LNCAP (cell line): ENCODE data around the gene SLC12A9.

Source experiments
- TF ChIP-seq, protein P1 (sequence below): fragments of 450-650 bp; IDR thresholded peaks from 2 replicates; pipeline ENCODE4 v1.5.1; 2017; ENCODE audit warnings: mild to moderate bottlenecking

Gene SLC12A9

DNA sequence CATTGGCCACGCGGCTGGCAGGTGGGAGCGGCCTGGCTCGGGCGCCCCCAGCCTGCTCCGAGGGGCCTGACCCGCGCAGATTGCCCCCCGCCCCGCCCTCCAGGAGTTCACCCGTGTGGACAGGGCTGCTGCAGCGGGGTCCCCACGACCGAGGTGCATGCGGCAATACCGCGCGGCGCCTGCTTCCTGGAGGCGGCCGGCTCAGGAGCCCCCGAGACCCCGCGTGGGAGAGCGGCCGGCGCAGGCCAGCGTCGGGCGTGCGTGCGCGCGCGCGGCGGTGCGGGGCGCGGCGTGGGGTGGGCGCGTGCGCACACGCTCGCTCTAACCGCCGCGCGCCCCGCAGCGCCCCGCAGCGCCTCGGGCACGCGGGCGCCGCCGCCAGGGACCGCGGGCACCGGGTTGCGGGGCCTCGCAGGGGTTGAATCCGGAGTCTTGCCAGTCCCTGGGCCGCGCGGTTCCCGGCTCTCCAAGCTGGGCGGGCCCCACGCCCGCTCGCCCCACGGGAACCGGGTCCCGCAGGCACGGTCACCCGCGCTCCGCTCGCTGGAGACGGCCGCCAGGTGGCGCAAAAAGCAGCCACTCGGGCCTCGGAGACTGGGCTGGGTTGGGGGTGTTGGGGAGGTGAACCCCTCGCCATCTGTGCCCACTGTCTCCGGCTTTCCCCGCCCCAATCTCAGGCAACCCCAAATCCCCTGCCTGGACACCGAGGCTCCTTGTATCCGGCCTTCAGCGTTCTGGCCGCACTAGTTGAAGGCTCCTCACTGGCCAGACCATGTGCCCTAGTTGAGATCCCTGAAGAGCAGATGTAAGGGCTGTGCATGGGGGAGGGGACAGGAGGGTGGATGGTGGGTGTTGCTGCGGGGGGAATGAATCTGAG lies 44.5 kb downstream of the SLC12A9 start:
- TF ChIP-seq, protein P1, sequence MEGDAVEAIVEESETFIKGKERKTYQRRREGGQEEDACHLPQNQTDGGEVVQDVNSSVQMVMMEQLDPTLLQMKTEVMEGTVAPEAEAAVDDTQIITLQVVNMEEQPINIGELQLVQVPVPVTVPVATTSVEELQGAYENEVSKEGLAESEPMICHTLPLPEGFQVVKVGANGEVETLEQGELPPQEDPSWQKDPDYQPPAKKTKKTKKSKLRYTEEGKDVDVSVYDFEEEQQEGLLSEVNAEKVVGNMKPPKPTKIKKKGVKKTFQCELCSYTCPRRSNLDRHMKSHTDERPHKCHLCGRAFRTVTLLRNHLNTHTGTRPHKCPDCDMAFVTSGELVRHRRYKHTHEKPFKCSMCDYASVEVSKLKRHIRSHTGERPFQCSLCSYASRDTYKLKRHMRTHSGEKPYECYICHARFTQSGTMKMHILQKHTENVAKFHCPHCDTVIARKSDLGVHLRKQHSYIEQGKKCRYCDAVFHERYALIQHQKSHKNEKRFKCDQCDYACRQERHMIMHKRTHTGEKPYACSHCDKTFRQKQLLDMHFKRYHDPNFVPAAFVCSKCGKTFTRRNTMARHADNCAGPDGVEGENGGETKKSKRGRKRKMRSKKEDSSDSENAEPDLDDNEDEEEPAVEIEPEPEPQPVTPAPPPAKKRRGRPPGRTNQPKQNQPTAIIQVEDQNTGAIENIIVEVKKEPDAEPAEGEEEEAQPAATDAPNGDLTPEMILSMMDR: peak; percentile 89

DNA sequence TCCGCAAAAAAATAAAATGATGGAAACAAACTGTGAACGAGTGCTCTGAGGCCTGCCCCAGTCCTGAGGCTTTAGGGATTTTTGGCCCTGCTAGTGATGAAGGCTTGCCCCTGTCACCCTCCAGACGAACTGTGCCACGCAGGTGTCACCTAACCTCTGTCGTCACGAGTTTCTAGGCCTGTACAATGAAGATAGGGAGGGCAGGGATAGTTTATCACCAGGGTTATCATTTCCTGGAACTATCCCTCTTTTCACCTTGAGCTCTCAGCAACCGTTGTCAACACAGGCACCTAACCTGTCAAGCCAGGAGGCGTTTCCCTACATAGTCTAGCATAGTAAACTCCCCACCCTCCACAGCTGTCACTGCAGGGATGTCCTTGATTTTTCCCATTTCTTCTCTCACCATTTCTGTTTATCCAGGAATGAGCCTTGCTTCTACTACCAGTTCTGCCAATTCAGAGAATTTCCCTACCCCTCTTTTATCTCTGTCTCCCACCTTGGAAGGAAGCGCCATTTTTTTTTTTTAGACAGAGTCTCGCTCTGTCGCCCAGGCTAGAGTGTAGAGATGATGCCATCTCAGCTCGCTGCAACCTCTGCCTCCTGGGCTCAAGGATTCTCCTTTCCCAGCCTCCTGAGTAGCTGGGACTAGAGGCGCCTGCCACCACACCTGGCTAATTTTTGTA lies 45.4 kb downstream of the SLC12A9 start:
- TF ChIP-seq, protein P1: no peak

GRCh38 chr7:100899432-100899831 lies 46.9 kb downstream of the SLC12A9 start:
- TF ChIP-seq, protein P1: no peak

DNA sequence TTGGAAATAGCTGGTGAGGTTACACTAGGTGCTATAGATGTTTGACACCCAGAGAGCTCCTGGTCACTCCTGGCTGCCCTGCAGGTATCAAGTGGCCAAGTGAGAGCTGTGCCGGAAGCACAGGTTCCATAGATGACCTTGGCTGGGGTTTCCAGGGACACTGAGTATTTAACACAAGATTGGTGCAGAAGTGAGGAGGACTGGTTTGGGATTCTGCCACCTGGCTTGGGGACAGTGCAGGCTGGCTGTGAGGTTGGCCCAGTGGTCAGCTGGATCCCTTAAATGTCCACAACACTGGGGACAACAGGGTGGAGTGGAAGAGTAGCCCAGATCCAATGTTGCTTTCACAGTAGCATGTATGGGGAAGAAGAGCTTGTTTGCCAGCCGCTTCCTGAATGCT lies 48.5 kb downstream of the SLC12A9 start:
- TF ChIP-seq, protein P1: no peak

GRCh38 chr7:100901921-100902332 lies 49.4 kb downstream of the SLC12A9 start:
- TF ChIP-seq, protein P1: no peak

DNA sequence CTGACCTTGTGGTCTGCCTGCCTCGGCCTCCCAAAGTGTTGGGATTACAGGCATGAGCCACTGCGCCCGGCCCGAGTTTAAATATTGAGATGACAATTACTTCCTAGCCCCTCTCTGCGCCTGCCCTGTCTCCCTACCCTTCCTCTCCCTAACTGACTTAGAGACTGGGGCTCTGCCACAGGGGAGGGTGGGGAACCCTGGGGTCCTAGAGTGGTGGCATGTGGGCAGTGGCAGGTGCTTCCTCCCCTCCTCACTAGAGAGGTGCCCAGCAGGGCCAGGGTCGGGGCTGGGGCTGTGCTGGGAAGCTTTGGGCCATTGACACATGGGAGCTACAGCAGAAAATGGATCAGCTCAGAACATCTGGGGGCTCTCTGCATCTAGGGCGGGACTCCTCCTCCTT lies 50.1 kb downstream of the SLC12A9 start:
- TF ChIP-seq, protein P1: no peak

DNA sequence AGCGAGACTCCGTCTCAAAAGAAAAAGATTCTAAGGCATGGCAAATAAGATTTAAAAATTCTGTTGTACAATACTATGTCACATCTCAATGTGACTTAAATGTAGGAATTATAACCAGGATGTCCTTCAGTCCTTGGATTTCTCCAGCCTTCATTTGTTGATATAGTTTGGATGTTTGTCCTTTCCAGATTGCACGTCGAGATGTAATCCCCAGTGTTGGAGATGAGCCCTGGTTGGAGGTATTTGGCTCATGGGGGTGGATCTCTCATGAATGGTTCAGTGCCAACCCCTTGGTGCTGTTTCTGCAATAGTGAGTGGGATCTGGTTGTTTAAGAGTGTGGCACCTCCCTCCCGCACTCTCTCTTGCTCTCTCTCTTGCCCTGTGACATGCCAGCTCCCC lies 56.0 kb downstream of the SLC12A9 start:
- TF ChIP-seq, protein P1: no peak
